ENCODE measurements around the gene OR4F6. TPM values are rescaled to one million over a fixed set of nuclear protein-coding genes. Genes with fewer than 3 reads are reported as not detected.
"Not testable (repeated sequence)": the region's sequence is repeated elsewhere in the genome, so short reads cannot be mapped to it uniquely, and the experiment has no call there.

Gene OR4F6
- not detected for total RNA-seq

DNA sequence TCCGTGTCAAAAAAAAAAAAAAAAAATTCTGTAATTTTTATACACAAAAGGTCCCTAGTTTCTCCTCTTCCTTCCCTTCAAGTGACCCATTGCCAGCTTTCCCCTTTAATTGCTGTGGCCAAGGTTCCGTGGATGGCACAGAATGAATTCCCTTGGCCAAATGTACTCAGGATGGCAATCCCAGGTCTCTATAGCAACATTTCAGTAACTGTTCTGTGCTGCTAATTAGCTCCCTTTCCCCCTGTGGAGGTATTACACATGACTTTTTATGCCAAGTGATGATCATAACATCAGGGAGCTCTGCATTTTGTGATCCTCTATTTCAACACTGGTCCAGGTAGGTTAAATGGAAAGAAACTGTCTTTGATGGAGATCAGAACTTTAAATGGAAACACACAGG, at the start of gene OR4F6:
Gene OR4F6 (plus strand): TSS at position 301 of the 400 bp plus-strand sequence. CDS start 2,211 bp downstream, outside the sequence.
- Histone ChIP-seq H3K9me3 (ENCODE audit: low read depth, low read length) (no peaks in the 10 kb centered on the region), H3K27me3 (ENCODE audit: insufficient read depth, low read length) (peaks cover 3% of the 10 kb centered on the region), H3K4me3 (ENCODE audit: low read length) (no peak within 1 kb of the TSS), H3K4me1 (ENCODE audit: insufficient read depth, low read length) (no peaks in the 10 kb centered on the region)

- not testable (repeated sequence) for H3K9me3 ChIP-seq (ENCODE audit: low read depth, low read length); H3K4me1 ChIP-seq (ENCODE audit: insufficient read depth, low read length); H3K27me3 ChIP-seq (ENCODE audit: insufficient read depth, low read length); H3K4me3 ChIP-seq (ENCODE audit: low read length)
Measured at GRCh38 chr15:101764669-101765339, 38.5 kb upstream of the OR4F6 start.

GRCh38 chr15:101765340-101765671, 38.0 kb upstream of the OR4F6 start:
- H3K27me3 ChIP-seq (ENCODE audit: insufficient read depth, low read length); H3K9me3 ChIP-seq (ENCODE audit: low read depth, low read length); H3K4me3 ChIP-seq (ENCODE audit: low read length); H3K4me1 ChIP-seq (ENCODE audit: insufficient read depth, low read length): not testable (repeated sequence)

DNA sequence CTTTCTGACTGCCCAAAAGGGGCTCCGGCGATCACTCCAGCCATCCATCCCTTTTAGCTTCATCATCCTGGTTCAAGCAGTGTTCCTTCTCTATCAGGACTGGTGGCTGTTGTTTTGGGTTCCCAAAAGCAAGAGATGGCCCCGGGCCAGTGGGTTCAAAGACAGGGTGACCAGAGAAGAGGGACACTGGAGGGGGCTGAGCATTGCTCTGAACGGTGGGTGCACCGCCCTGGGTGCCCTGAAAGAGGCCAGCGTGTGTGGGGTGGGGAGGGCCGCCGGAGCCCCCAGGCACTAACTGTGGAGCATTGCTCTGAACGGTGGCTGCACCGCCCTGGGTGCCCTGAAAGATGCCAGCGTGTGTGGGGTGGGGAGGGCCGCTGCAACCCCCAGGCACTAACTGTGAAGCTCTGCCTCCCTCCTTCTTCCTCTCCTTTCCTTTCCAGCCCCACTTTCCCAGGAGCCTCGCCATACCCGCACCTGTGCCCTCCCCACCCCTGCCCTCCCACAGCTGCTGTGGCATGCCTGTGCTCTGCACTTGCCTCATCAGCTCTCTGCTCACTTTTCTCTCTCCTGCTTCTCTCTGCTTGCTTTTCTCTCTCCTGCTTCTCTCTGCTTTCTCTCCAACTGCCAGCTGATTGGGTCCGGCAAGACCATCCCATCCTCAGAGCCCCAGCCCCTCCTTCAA, 37.4 kb upstream of the OR4F6 start:
- Histone ChIP-seq H3K9me3 (ENCODE audit: low read depth, low read length) (no peaks in the 10 kb centered on the region), H3K4me1 (ENCODE audit: insufficient read depth, low read length) (no peaks in the 10 kb centered on the region), H3K4me3 (ENCODE audit: low read length) (no peak overlapping the region), H3K27me3 (ENCODE audit: insufficient read depth, low read length) (no peaks in the 10 kb centered on the region)

- H3K27me3 ChIP-seq (ENCODE audit: insufficient read depth, low read length); H3K9me3 ChIP-seq (ENCODE audit: low read depth, low read length); H3K4me3 ChIP-seq (ENCODE audit: low read length); H3K4me1 ChIP-seq (ENCODE audit: insufficient read depth, low read length): not testable (repeated sequence)
Measured at GRCh38 chr15:101767083-101767640, 36.1 kb upstream of the OR4F6 start.

DNA sequence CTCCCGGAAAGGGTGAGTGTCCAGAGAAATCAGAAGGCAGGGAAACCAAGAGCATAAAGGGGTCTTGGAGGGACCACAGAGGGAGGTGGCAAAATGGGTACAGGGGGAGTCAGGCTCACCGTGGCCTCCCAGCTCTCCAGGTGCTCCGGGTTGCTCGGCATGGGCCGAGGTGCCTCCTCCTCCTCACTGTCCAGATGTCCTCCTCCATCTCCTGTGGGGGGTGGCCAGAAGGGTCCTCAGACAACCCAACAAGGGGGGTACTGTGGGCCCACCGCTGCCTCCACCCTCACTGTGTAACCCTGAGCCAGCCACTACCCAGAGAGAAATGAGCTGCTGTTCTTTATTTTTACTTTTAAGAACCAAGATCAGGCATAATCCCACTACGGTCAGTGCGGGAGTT, 30.4 kb upstream of the OR4F6 start:
- Histone ChIP-seq H3K27me3 (ENCODE audit: insufficient read depth, low read length) (no peaks in the 10 kb centered on the region), H3K4me3 (ENCODE audit: low read length) (no peak overlapping the region), H3K9me3 (ENCODE audit: low read depth, low read length) (no peaks in the 10 kb centered on the region), H3K4me1 (ENCODE audit: insufficient read depth, low read length) (no peaks in the 10 kb centered on the region)

DNA sequence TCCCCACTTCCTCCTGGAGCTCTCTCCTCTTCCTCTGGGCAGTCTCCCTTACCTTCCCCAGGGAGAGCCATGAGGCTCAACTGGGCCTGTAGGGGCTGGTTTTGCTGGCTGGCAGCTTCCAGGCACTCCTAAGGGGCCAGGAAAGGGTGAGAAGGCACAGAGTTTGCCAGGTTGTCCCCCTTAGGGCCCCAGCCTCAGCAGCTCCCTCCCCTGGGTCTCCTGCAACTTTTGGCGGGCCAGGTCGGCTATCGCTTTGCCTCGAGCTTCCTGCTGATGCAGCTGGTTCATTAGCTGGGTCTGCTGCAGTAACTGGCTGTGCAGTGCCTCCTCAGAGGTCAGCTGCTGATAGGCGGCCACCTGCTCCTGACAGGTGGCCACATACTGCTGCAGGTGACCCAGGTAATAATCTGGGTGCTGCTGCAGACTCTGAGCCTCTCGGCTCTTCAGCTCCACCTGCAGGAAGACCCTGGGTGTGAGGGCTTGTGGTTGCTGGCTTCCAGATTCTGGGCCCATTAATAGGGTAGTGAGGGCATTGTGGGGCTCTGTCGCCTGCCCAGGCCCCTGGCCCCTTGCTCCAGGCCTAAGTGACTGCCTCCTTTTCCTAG, 29.7 kb upstream of the OR4F6 start:
- Histone ChIP-seq H3K4me1 (ENCODE audit: insufficient read depth, low read length) (no peaks in the 10 kb centered on the region), H3K4me3 (ENCODE audit: low read length) (no peak overlapping the region), H3K27me3 (ENCODE audit: insufficient read depth, low read length) (no peaks in the 10 kb centered on the region), H3K9me3 (ENCODE audit: low read depth, low read length) (no peaks in the 10 kb centered on the region)

DNA sequence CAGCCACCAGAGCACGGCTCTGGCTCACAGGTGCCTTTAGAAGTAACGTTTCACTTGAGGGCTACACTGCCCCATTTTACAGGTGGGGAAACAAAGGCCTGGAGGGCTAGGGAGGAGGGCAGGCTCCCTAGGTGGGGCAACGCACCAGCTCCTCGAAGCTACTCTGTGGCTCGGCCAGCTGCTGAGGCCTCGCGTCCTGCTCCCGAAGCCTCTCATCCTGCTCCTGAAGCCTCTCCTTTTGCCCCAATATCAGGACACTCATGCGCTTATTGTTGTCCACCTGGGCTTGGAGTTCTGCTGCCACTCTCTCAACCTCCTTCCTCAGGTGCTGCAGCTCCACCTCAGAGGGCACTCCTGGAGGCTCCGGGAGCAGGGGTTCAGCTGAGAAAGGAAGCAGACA, 28.2 kb upstream of the OR4F6 start:
- no peaks in the 10 kb centered on the region for H3K9me3 ChIP-seq (ENCODE audit: low read depth, low read length)
- H3K4me3 ChIP-seq (ENCODE audit: low read length): no peak overlapping the region
- H3K4me1 ChIP-seq (ENCODE audit: insufficient read depth, low read length): no peaks in the 10 kb centered on the region
- no peaks in the 10 kb centered on the region for H3K27me3 ChIP-seq (ENCODE audit: insufficient read depth, low read length)

GRCh38 chr15:101778576-101778975, 24.7 kb upstream of the OR4F6 start:
- not testable (repeated sequence) for H3K4me3 ChIP-seq (ENCODE audit: low read length)

GRCh38 chr15:101780225-101780624, 23.1 kb upstream of the OR4F6 start:
- not testable (repeated sequence) for H3K4me3 ChIP-seq (ENCODE audit: low read length); H3K9me3 ChIP-seq (ENCODE audit: low read depth, low read length); H3K4me1 ChIP-seq (ENCODE audit: insufficient read depth, low read length); H3K27me3 ChIP-seq (ENCODE audit: insufficient read depth, low read length)

More at GRCh38 chr15:101778576-101778975, 24.7 kb upstream of the OR4F6 start:
- H3K4me1 ChIP-seq (ENCODE audit: insufficient read depth, low read length); H3K9me3 ChIP-seq (ENCODE audit: low read depth, low read length); H3K27me3 ChIP-seq (ENCODE audit: insufficient read depth, low read length): not testable (repeated sequence)

GRCh38 chr15:101781928-101782327, 21.4 kb upstream of the OR4F6 start:
- Histone ChIP-seq H3K9me3 (ENCODE audit: low read depth, low read length) (no peaks in the 10 kb centered on the region), H3K4me3 (ENCODE audit: low read length) (no peak overlapping the region), H3K27me3 (ENCODE audit: insufficient read depth, low read length) (no peaks in the 10 kb centered on the region), H3K4me1 (ENCODE audit: insufficient read depth, low read length) (no peaks in the 10 kb centered on the region)

DNA sequence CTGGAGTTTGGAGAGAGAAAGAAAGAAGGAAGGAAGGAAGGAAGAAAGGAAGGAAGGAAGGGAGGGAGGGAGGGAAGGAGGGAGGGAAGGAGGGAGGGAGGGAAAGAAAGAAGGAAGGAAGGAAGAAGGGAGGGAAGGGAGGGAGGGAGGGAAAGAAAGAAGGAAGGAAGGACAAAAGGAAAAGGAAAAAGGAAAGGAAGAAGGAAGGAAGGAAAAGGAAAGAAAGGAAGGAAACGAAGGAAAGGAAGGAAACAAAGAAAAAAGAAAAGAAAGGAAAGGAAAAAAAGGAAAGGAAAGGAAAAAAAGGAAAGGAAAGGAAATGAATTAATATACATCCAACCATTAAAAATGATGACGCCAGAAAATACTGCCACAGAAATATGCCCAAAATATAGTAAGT, 18.7 kb upstream of the OR4F6 start:
- no peak overlapping the region for H3K4me3 ChIP-seq (ENCODE audit: low read length)
- H3K27me3 ChIP-seq (ENCODE audit: insufficient read depth, low read length): no peaks in the 10 kb centered on the region
- no peaks in the 10 kb centered on the region for H3K4me1 ChIP-seq (ENCODE audit: insufficient read depth, low read length)
- H3K9me3 ChIP-seq (ENCODE audit: low read depth, low read length): no peaks in the 10 kb centered on the region

DNA sequence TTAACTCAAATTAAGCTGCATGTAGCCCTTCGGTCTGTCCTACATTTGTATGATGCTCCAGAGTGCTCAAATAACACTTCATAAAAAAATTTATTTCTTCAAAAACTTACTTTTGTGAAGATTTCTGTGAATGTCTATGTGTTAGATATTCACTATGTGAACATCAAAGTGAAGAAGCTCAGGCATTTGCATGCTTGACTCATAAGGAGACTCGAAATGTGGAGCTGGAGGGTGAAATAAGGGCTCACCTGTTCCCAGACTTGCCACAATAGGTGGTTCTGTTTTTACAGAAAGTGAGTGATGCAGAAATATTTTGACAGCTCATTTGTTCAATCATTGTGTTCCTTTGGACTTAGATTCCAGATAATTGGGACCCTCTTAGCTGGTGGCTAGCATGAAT, 16.9 kb upstream of the OR4F6 start:
- not testable (repeated sequence) for H3K9me3 ChIP-seq (ENCODE audit: low read depth, low read length); H3K4me3 ChIP-seq (ENCODE audit: low read length); H3K27me3 ChIP-seq (ENCODE audit: insufficient read depth, low read length); H3K4me1 ChIP-seq (ENCODE audit: insufficient read depth, low read length)

- not testable (repeated sequence) for H3K9me3 ChIP-seq (ENCODE audit: low read depth, low read length); H3K27me3 ChIP-seq (ENCODE audit: insufficient read depth, low read length); H3K4me1 ChIP-seq (ENCODE audit: insufficient read depth, low read length); H3K4me3 ChIP-seq (ENCODE audit: low read length)
Measured at GRCh38 chr15:101788001-101788400, 15.3 kb upstream of the OR4F6 start.

GRCh38 chr15:101788503-101789269, 14.6 kb upstream of the OR4F6 start:
- not testable (repeated sequence) for H3K27me3 ChIP-seq (ENCODE audit: insufficient read depth, low read length)

More at GRCh38 chr15:101788503-101789269, 14.6 kb upstream of the OR4F6 start:
- not testable (repeated sequence) for H3K4me1 ChIP-seq (ENCODE audit: insufficient read depth, low read length); H3K9me3 ChIP-seq (ENCODE audit: low read depth, low read length); H3K4me3 ChIP-seq (ENCODE audit: low read length)
